Measurements from ENCODE around the gene MAPK9. TPM values are rescaled to one million over a fixed set of nuclear protein-coding genes. Genes with fewer than 3 reads are reported as not detected.
A peak's percentile ranks its signal among the peaks of the same experiment; 100 is the strongest.

The MAPK9 gene
- total and polyA plus RNA-seq, 9 of the 15 experiments (the other 6 are each of a cell fraction or from before 2014, with no cell fraction given), result 4.8 to 58.0 (median 29.9) TPM

- peak in 1 of 2 experiments; percentile 54 for TF ChIP-seq E2F6 (IDR thresholded peaks at IDR 0.05; ENCODE audit: borderline replicate concordance in 1 of 2, extremely low read depth in 1 of 2, insufficient read depth in 1 of 2, insufficient read length in 1 of 2, low read depth in 1 of 2, low read length in 1 of 2, poor library complexity in 1 of 2, severe bottlenecking in 1 of 2)
- peak in 2 of 3 experiments; percentile 24 to 37; a peak in 2 of 6 replicates for TF ChIP-seq CTCF (IDR thresholded peaks at IDR 0.05 in 2 of 3, conservative IDR thresholded peaks at IDR 0.05 in 1 of 3; ENCODE audit: insufficient read depth in 2 of 3, low read depth in 1 of 3, low read length in 3 of 3)
- no peak for TF ChIP-seq CBFB (CRISPR knock-in tag; IDR thresholded peaks at IDR 0.05)
- no peak for TF ChIP-seq ZMIZ1 (IDR thresholded peaks at IDR 0.05; ENCODE audit: low read depth in 2 of 2, low read length in 2 of 2)
- TF ChIP-seq XRCC5 (IDR thresholded peaks at IDR 0.05; ENCODE audit: low read depth, low read length), result no peak
- no peak for TF ChIP-seq BCL6 (CRISPR knock-in tag; IDR thresholded peaks at IDR 0.05)
- no peak for TF ChIP-seq CBFA2T3 (IDR thresholded peaks at IDR 0.05)
- TF ChIP-seq ARID2 (IDR thresholded peaks at IDR 0.05), result no peak
- no peak for TF ChIP-seq BRD4 (IDR thresholded peaks at IDR 0.05)
- TF ChIP-seq CBX3 (IDR thresholded peaks at IDR 0.05; ENCODE audit: borderline replicate concordance in 1 of 2, low read length in 2 of 2), result no peak
- TF ChIP-seq ZFP91 (CRISPR knock-in tag; IDR thresholded peaks at IDR 0.05), result no peak
- no peak for TF ChIP-seq NFXL1 (CRISPR knock-in tag; IDR thresholded peaks at IDR 0.05)
- no peak for TF ChIP-seq PCBP2 (IDR thresholded peaks at IDR 0.05; ENCODE audit: low read depth, low read length, poor library complexity, severe bottlenecking)
- TF ChIP-seq KLF13 (tag; IDR thresholded peaks at IDR 0.05; ENCODE audit: borderline replicate concordance, low read depth), result no peak
- no peak for TF ChIP-seq ZNF740 (CRISPR knock-in tag; IDR thresholded peaks at IDR 0.05)
- TF ChIP-seq ZNF740 (tag; IDR thresholded peaks at IDR 0.05), result no peak
- no peak for TF ChIP-seq ATF1 (CRISPR knock-in tag; IDR thresholded peaks at IDR 0.05)
- no peak for TF ChIP-seq ATF1 (tag; IDR thresholded peaks at IDR 0.05)
These were observed 496 bp downstream of the MAPK9 start (continued) for GRCh38 chr5:180291234-180291940.

All from K562 (cell line).